Sigmoid colon (tissue), 7 donors: ENCODE results near the gene FGF12. TPM values are rescaled to one million over a fixed set of nuclear protein-coding genes. Genes with fewer than 3 reads are reported as not detected.
A peak's percentile ranks its signal among the peaks of the same experiment; 100 is the strongest.

ENCODE experiments used
- DNase-seq: peaks from one replicate; pipeline ENCODE4 v3.0.0-alpha.2; 2019
- H3K27ac ChIP-seq, 4 donors: fragments of 200-600 bp; sonication (generic); one replicate each; pipeline ENCODE4 v1.5.1; 2016 to 2019; ENCODE audit warnings: mild to moderate bottlenecking in 1 of 4
- H3K27me3 ChIP-seq, 3 donors: fragments of 200-600 bp; sonication (generic); one replicate each; pipeline ENCODE4 v1.5.1; 2019; ENCODE audit warnings: mild to moderate bottlenecking in 1 of 3
- H3K36me3 ChIP-seq, 4 donors: fragments of 200-600 bp; sonication (generic); one replicate each; pipeline ENCODE4 v1.5.1; 2016 to 2019
- H3K4me1 ChIP-seq, 4 donors: fragments of 200-600 bp; sonication (generic); one replicate each; pipeline ENCODE4 v1.5.1; 2017 to 2019
- H3K4me3 ChIP-seq, 4 donors: fragments of 200-600 bp; sonication (generic); one replicate each; pipeline ENCODE4 v1.5.1; 2017 to 2019; ENCODE audit warnings: mild to moderate bottlenecking in 2 of 4, moderate library complexity in 1 of 4
- H3K9me3 ChIP-seq, 4 donors: fragments of 200-600 bp in 3 of 4; sonication (generic) in 3 of 4; one replicate each; pipeline versions ENCODE4 v1.5.1 to v1.6.1; 2013 to 2019
- EP300 ChIP-seq, 4 donors: sonication (generic); formaldehyde crosslinking; IDR thresholded peaks; one replicate each; pipeline ENCODE4 v1.6.1; 2017; ENCODE audit warnings: antibody characterized with exemption in 4 of 4
- POLR2A ChIP-seq, 2 donors: fragments of 450-650 bp; IDR thresholded peaks; one replicate each; pipeline ENCODE4 v1.6.1; 2016; ENCODE audit warnings: antibody characterized with exemption in 2 of 2, mild to moderate bottlenecking in 2 of 2, moderate library complexity in 2 of 2
- POLR2AphosphoS5 ChIP-seq, 4 donors: sonication (generic); formaldehyde crosslinking; IDR thresholded peaks; one replicate each; pipeline ENCODE4 v1.6.1; 2017; ENCODE audit warnings: antibody characterized with exemption in 4 of 4
- WGBS, 2 donors: extraction: QIAGEN DNeasy Blood & Tissue Kit; methylation state at CpG; one replicate each; pipeline ENCODE4 v1.1.7; 2013; 5-methylcytosine and 5-hydroxymethylcytosine counted together
- intact Hi-C: fragments of 100-400 bp; cut with DNase I; formaldehyde crosslinking; loops from one replicate; pipeline ENCODE4 v1.15.1; 2023
- polyA plus RNA-seq, 3 donors: library from polyadenylated mRNA; stranded (reverse); fragments of 200-250 nt; gene quantifications; one replicate each; pipeline ENCODE4 v1.2.3, GENCODE V29; 2013
- total RNA-seq, 4 donors: library from RNA; depleted of rRNA; stranded (reverse); fragments of >200 nt; gene quantifications; one replicate each; pipeline ENCODE4 v1.1.0, GENCODE V29; 2016
- TF ChIP-seq, protein P1 (sequence below), 4 experiments: fragments of 450-650 bp in 3 of 4; fragments of 200-600 bp in 1 of 4; IDR thresholded peaks; one replicate each; pipeline ENCODE4 v1.5.1; 2016 to 2019; ENCODE audit warnings: antibody characterized with exemption in 4 of 4, mild to moderate bottlenecking in 3 of 4, moderate library complexity in 2 of 4
- donor health status: healthy with polysubstance abuse.
- donor health status: Bipolar disorder and iron deficiency.
- donor health status: healthy.

The FGF12 gene
- total and polyA plus RNA-seq, 7 donors, result 0.32 to 7.8 (median 1.8) TPM

DNA sequence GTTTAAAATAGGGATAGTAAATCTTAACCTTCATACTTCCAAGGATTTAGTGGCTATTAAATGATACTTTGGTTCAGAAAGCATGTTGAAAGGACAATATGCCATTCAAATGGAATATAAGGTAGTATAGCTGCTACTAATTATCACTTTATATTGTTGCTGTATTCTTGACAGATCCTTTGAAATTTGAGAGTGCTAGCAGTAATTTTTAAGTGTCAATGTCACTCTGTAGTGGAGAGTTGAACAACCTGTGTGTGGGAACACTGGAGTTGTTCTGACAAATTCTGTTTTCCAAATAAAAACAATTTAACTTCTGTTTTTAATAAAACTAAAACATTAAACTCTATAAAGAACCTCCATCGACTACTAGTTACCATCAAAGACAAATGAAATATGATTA lies 565.7 kb downstream of the FGF12 start:
- TF ChIP-seq POLR2AphosphoS5 (IDR thresholded peaks at IDR 0.05) (no peak), EP300 (IDR thresholded peaks at IDR 0.05) (no peak), POLR2A (IDR thresholded peaks at IDR 0.05) (no peak)
- TF ChIP-seq, protein P1, sequence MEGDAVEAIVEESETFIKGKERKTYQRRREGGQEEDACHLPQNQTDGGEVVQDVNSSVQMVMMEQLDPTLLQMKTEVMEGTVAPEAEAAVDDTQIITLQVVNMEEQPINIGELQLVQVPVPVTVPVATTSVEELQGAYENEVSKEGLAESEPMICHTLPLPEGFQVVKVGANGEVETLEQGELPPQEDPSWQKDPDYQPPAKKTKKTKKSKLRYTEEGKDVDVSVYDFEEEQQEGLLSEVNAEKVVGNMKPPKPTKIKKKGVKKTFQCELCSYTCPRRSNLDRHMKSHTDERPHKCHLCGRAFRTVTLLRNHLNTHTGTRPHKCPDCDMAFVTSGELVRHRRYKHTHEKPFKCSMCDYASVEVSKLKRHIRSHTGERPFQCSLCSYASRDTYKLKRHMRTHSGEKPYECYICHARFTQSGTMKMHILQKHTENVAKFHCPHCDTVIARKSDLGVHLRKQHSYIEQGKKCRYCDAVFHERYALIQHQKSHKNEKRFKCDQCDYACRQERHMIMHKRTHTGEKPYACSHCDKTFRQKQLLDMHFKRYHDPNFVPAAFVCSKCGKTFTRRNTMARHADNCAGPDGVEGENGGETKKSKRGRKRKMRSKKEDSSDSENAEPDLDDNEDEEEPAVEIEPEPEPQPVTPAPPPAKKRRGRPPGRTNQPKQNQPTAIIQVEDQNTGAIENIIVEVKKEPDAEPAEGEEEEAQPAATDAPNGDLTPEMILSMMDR (IDR thresholded peaks at IDR 0.05), result no peak
- no peak for DNase-seq
- Histone ChIP-seq H3K9me3 (no peaks in the 10 kb centered on the region), H3K4me3 (no peak overlapping the region), H3K36me3 (no peaks in the 10 kb centered on the region), H3K4me1 (no peaks in the 10 kb centered on the region), H3K27ac (no peak overlapping the region), H3K27me3 (no peaks in the 10 kb centered on the region)
- intact Hi-C loops, result no loop called here
- 71 to 77% methylated on average over 1 of the region's 1 CpG for WGBS, 2 donors

DNA sequence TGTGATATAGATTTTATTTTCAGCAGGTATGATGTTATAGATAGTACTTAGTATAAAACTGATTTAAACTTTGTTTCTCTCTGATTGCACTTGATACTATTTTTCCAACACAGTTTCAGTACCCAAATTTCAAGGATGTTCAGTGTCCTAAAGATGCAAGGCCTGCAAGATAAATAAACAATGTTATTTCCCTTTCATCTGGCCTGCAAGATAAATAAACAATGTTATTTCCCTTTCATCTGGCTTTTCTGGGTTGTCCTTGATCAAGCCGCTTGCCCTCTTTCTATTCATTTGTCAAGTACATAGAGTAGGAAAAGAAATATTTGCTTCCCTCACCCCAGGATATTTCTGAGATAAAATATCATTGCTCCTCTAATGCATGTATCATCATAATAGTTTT lies 571.0 kb downstream of the FGF12 start:
- Histone ChIP-seq H3K36me3 (no peaks in the 10 kb centered on the region), H3K4me1 (no peaks in the 10 kb centered on the region), H3K27ac (no peak overlapping the region), H3K27me3 (no peaks in the 10 kb centered on the region), H3K9me3 (no peaks in the 10 kb centered on the region), H3K4me3 (no peak overlapping the region)
- TF ChIP-seq EP300 (IDR thresholded peaks at IDR 0.05) (no peak), POLR2AphosphoS5 (IDR thresholded peaks at IDR 0.05) (no peak), POLR2A (IDR thresholded peaks at IDR 0.05) (no peak)
- TF ChIP-seq, protein P1 (IDR thresholded peaks at IDR 0.05), result no peak
- intact Hi-C loops, result no loop called here
- WGBS, 2 donors, result 37 to 39% methylated on average over 1 of the region's 1 CpG
- no peak for DNase-seq

DNA sequence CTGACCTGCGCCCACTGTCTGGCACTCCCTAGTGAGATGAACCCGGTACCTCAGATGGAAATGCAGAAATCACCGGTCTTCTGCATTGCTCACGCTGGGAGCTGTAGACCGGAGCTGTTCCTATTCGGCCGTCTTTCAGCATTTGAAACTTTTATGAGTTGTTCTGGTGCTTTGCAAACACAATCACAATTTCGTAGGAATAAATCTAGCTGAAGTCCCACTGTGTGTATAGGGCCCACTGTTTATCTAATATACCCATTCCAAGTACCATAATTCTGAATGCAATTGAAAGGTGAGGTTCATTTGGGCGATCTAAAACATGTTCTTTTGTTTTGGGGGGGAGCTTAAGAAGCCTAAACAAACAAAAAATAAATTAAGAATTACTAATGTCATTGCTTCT lies 572.1 kb downstream of the FGF12 start:
- Histone ChIP-seq H3K4me1 (no peaks in the 10 kb centered on the region), H3K27ac (no peak overlapping the region), H3K27me3 (no peaks in the 10 kb centered on the region), H3K4me3 (no peak overlapping the region), H3K9me3 (no peaks in the 10 kb centered on the region), H3K36me3 (no peaks in the 10 kb centered on the region)
- TF ChIP-seq, protein P1 (IDR thresholded peaks at IDR 0.05), result no peak
- TF ChIP-seq EP300 (IDR thresholded peaks at IDR 0.05), result no peak
- no peak for TF ChIP-seq POLR2A (IDR thresholded peaks at IDR 0.05)
- no peak for TF ChIP-seq POLR2AphosphoS5 (IDR thresholded peaks at IDR 0.05)
- DNase-seq, result no peak
- 22 to 25% methylated on average over 9 of the region's 9 CpGs for WGBS, 2 donors
- intact Hi-C loops, result no loop called here

DNA sequence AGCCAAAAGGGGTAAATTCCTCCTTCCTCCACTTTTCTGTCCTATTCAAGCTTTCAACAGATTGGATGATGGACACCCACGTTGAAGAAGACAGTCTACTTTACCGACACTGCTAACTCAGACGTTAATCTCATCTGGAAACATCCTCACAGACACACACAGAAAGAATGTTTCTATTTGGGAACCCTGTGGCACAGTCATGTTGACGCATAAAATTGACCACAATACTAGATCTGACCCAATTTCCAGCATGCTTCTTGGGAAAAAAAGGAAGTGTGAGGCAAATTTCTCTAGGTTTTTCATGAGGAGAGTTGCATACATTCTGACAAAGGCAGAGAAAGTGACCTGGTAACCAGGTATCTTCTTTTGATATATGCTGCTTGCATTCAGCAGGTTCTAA lies 594.1 kb downstream of the FGF12 start:
- Histone ChIP-seq H3K4me1 (no peaks in the 10 kb centered on the region), H3K27me3 (no peaks in the 10 kb centered on the region), H3K9me3 (no peaks in the 10 kb centered on the region), H3K36me3 (no peaks in the 10 kb centered on the region), H3K27ac (no peak overlapping the region), H3K4me3 (no peak overlapping the region)
- no peak for DNase-seq
- no peak for TF ChIP-seq EP300 (IDR thresholded peaks at IDR 0.05)
- TF ChIP-seq, protein P1 (IDR thresholded peaks at IDR 0.05), result no peak
- TF ChIP-seq POLR2A (IDR thresholded peaks at IDR 0.05), result no peak
- TF ChIP-seq POLR2AphosphoS5 (IDR thresholded peaks at IDR 0.05), result no peak
- 85 to 89% methylated on average over 4 of the region's 4 CpGs for WGBS, 2 donors
- intact Hi-C loops, result no loop called here

DNA sequence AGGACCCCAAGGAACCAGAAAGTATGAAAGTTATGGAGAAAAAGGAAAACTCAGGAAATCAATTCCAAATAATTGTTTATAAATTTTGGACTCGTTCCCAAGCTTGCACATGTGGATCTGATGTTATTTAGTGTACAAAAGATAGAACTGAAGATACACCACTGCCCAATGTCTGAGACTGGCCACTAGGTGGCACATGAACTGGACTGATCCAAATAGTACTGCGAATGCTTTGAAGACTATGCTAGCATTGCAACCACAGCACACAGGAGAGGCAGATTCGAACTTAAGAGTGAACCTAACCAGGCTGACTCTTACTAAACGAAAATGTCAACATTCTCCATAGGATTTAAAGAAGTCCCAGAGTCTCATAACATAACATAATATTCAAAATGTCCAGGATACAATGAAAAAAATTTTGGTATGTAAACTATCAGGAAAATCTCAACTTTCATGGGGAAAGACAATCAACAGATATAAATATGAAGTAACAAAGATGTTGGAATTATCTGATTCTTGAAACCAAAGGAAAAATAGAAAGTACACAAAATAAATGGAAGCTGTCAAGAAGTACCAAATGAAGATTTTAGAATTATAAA lies 596.7 kb downstream of the FGF12 start:
- Histone ChIP-seq H3K27me3 (no peaks in the 10 kb centered on the region), H3K36me3 (no peaks in the 10 kb centered on the region), H3K4me3 (no peak overlapping the region), H3K4me1 (no peaks in the 10 kb centered on the region), H3K27ac (no peak overlapping the region), H3K9me3 (no peaks in the 10 kb centered on the region)
- TF ChIP-seq, protein P1 (IDR thresholded peaks at IDR 0.05), result peak in 3 of 4 experiments; percentile 14 to 52 (median 40)
- no peak for TF ChIP-seq POLR2A (IDR thresholded peaks at IDR 0.05)
- no peak for TF ChIP-seq EP300 (IDR thresholded peaks at IDR 0.05)
- TF ChIP-seq POLR2AphosphoS5 (IDR thresholded peaks at IDR 0.05), result no peak
- intact Hi-C loops, result loop anchor here (2.0 kb wide), 1 partner anchor 314 kb away; no protein-coding TSS in a partner anchor
- no peak for DNase-seq
- WGBS, 2 donors, result 13 to 30% methylated on average over 4 of the region's 4 CpGs
